SH-SY5Y (cell line): Measurements from ENCODE around the gene NAGA.

Source experiments
- GATA2 ChIP-seq: IDR thresholded peaks from 2 replicates; pipeline ENCODE4 v1.6.1; 2011; ENCODE audit warnings: mild to moderate bottlenecking, low read depth, low read length
- GATA3 ChIP-seq: IDR thresholded peaks from 2 replicates; pipeline ENCODE4 v1.6.1; 2011; ENCODE audit warnings: low read depth, mild to moderate bottlenecking, low read length, moderate library complexity

GRCh38 chr22:42061041-42061440, 9.6 kb downstream of the NAGA start:
- TF ChIP-seq GATA3 (no peak), GATA2 (no peak)
